ENCODE data around the gene SGK1. TPM values are rescaled to one million over a fixed set of nuclear protein-coding genes. Genes with fewer than 3 reads are reported as not detected.

SGK1 gene
- total and polyA plus RNA-seq, 10 of the 15 experiments (the other 5 are each of a cell fraction or from before 2014, with no cell fraction given), result 0.62 to 5.1 (median 2.9) TPM

GRCh38 chr6:134267917-134268361, 50.0 kb downstream of the SGK1 start:
- ChIA-PET RAD21 (ENCODE audit: unreplicated experiment) (no interaction called here), POLR2A (no interaction called here), CTCF (interaction anchor here (1.4 kb wide), 1 partner anchor 7 kb away, joined by 3 read pairs; no protein-coding TSS in a partner anchor), SMC1A (ENCODE audit: uncharacterized antibody, unreplicated experiment) (interaction anchor here (1.0 kb wide), 1 partner anchor 15 kb away, joined by 3 read pairs; no protein-coding TSS in a partner anchor)
- no peaks in the 10 kb centered on the region for H3K9me3 ChIP-seq (replicated peaks; ENCODE audit: control insufficient read depth, insufficient read depth, low read length)
- H3K4me1 ChIP-seq (ENCODE audit: control insufficient read depth, insufficient read depth, low read length), result no peaks in the 10 kb centered on the region
- H3K4me2 ChIP-seq (ENCODE audit: control insufficient read depth, insufficient read depth), result no peak overlapping the region
- no peak overlapping the region for H3K4me3 ChIP-seq
- no peak for DNase-seq (ENCODE audit: low read depth, low spot score)
- no peaks in the 10 kb centered on the region for H3K27me3 ChIP-seq (replicated peaks in 1 of 2; ENCODE audit: control insufficient read depth in 2 of 2, insufficient read depth in 2 of 2, low read length in 1 of 2)
- H3K79me2 ChIP-seq (ENCODE audit: control insufficient read depth, insufficient read depth, low read length), result no peaks in the 10 kb centered on the region
- H3K27ac ChIP-seq (ENCODE audit: control insufficient read depth, insufficient read depth), result no peak overlapping the region
- intact Hi-C loops (cut with micrococcal nuclease; ENCODE audit: unreplicated experiment), result no loop called here
- TF ChIP-seq, protein P1, sequence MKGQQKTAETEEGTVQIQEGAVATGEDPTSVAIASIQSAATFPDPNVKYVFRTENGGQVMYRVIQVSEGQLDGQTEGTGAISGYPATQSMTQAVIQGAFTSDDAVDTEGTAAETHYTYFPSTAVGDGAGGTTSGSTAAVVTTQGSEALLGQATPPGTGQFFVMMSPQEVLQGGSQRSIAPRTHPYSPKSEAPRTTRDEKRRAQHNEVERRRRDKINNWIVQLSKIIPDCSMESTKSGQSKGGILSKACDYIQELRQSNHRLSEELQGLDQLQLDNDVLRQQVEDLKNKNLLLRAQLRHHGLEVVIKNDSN (IDR thresholded peaks at IDR 0.05; ENCODE audit: borderline replicate concordance, extremely low read length, insufficient read depth, low read depth, low read length), result no peak
- TF ChIP-seq TARDBP (IDR thresholded peaks at IDR 0.05; ENCODE audit: borderline replicate concordance) (no peak), SMARCA5 (IDR thresholded peaks at IDR 0.05) (no peak), NFYB (IDR thresholded peaks at IDR 0.05; ENCODE audit: insufficient read depth, low read depth, low read length) (no peak), MXI1 (IDR thresholded peaks at IDR 0.05; ENCODE audit: low read depth, low read length) (no peak), RUNX3 (IDR thresholded peaks at IDR 0.05; ENCODE audit: low read length) (no peak), PAX8 (IDR thresholded peaks at IDR 0.05) (no peak), YY1 (IDR thresholded peaks at IDR 0.05; ENCODE audit: low read depth, low read length) (no peak)
- TF ChIP-seq, protein P2, sequence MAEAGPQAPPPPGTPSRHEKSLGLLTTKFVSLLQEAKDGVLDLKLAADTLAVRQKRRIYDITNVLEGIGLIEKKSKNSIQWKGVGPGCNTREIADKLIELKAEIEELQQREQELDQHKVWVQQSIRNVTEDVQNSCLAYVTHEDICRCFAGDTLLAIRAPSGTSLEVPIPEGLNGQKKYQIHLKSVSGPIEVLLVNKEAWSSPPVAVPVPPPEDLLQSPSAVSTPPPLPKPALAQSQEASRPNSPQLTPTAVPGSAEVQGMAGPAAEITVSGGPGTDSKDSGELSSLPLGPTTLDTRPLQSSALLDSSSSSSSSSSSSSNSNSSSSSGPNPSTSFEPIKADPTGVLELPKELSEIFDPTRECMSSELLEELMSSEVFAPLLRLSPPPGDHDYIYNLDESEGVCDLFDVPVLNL (IDR thresholded peaks at IDR 0.05; ENCODE audit: low read depth, low read length), result no peak
- TF ChIP-seq, protein P3, sequence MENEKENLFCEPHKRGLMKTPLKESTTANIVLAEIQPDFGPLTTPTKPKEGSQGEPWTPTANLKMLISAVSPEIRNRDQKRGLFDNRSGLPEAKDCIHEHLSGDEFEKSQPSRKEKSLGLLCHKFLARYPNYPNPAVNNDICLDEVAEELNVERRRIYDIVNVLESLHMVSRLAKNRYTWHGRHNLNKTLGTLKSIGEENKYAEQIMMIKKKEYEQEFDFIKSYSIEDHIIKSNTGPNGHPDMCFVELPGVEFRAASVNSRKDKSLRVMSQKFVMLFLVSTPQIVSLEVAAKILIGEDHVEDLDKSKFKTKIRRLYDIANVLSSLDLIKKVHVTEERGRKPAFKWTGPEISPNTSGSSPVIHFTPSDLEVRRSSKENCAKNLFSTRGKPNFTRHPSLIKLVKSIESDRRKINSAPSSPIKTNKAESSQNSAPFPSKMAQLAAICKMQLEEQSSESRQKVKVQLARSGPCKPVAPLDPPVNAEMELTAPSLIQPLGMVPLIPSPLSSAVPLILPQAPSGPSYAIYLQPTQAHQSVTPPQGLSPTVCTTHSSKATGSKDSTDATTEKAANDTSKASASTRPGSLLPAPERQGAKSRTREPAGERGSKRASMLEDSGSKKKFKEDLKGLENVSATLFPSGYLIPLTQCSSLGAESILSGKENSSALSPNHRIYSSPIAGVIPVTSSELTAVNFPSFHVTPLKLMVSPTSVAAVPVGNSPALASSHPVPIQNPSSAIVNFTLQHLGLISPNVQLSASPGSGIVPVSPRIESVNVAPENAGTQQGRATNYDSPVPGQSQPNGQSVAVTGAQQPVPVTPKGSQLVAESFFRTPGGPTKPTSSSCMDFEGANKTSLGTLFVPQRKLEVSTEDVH (IDR thresholded peaks at IDR 0.05; ENCODE audit: low read depth, partially characterized antibody), result no peak
- no peak for ATAC-seq
- in situ Hi-C loops (cut with MboI), result no loop called here
- H2AFZ ChIP-seq (ENCODE audit: control insufficient read depth, low read depth, low read length), result no peak overlapping the region
- H4K20me1 ChIP-seq (ENCODE audit: control insufficient read depth, insufficient read depth), result no peaks in the 10 kb centered on the region
- BruUV-seq (replicated peaks), result no TSS peak
- no peaks in the 10 kb centered on the region for H3K36me3 ChIP-seq (ENCODE audit: control insufficient read depth in 2 of 2, insufficient read depth in 2 of 2, low read length in 1 of 2)
- no peak for FAIRE-seq
- no peak overlapping the region for H3K9ac ChIP-seq (ENCODE audit: control insufficient read depth, insufficient read depth, low read length)
- 93% methylated on average over 10 of the region's 10 CpGs for WGBS (ENCODE audit: insufficient coverage, insufficient replicate concordance, low lambda C conversion rate, missing lambda C conversion rate)
